ENCODE results near the gene SPIC. TPM values are rescaled to one million over a fixed set of nuclear protein-coding genes. Genes with fewer than 3 reads are reported as not detected.

SPIC gene
- total RNA-seq = not detected in 2 replicates

- DNase-seq (ENCODE audit: low read depth) = no peak
- no peak for TF ChIP-seq CTCF (IDR thresholded peaks at IDR 0.05; ENCODE audit: insufficient read depth, low read length, severe bottlenecking)
- FAIRE-seq = no peak
These were observed at the start of gene SPIC for GRCh38 chr12:101474711-101475386. Gene SPIC (plus strand): TSS chr12:101475336. CDS start chr12:101476905, 1,569 bp downstream.

GRCh38 chr12:101430456-101430855, 44.7 kb upstream of the SPIC start:
- H3K27me3 ChIP-seq (ENCODE audit: control insufficient read depth, insufficient read depth, low read length) = no peaks in the 10 kb centered on the region
- no peak for TF ChIP-seq CTCF (IDR thresholded peaks at IDR 0.05; ENCODE audit: insufficient read depth, low read length, severe bottlenecking)

More at GRCh38 chr12:101474711-101475386, at the start of gene SPIC:
- Histone ChIP-seq H3K36me3 (ENCODE audit: control insufficient read depth, insufficient read depth, low read length) (no peaks in the 10 kb centered on the region), H3K27me3 (ENCODE audit: control insufficient read depth, insufficient read depth, low read length) (no peaks in the 10 kb centered on the region), H3K4me3 (ENCODE audit: low read depth, low read length) (no peak within 1 kb of the TSS)

GRCh38 chr12:101436136-101436535, 39.0 kb upstream of the SPIC start:
- Histone ChIP-seq H3K4me3 (ENCODE audit: low read depth, low read length) (no peak overlapping the region), H3K36me3 (ENCODE audit: control insufficient read depth, insufficient read depth, low read length) (no peaks in the 10 kb centered on the region), H3K27me3 (ENCODE audit: control insufficient read depth, insufficient read depth, low read length) (no peaks in the 10 kb centered on the region)
- DNase-seq (ENCODE audit: low read depth) (no peak), FAIRE-seq (no peak)
- TF ChIP-seq CTCF (IDR thresholded peaks at IDR 0.05; ENCODE audit: insufficient read depth, low read length, severe bottlenecking) = no peak

More at GRCh38 chr12:101430456-101430855, 44.7 kb upstream of the SPIC start:
- DNase-seq (ENCODE audit: low read depth) (no peak), FAIRE-seq (no peak)
- Histone ChIP-seq H3K36me3 (ENCODE audit: control insufficient read depth, insufficient read depth, low read length) (no peaks in the 10 kb centered on the region), H3K4me3 (ENCODE audit: low read depth, low read length) (no peak overlapping the region)

GRCh38 chr12:101439236-101439635, 35.9 kb upstream of the SPIC start:
- DNase-seq (ENCODE audit: low read depth) (no peak), FAIRE-seq (no peak)
- no peaks in the 10 kb centered on the region for H3K27me3 ChIP-seq (ENCODE audit: control insufficient read depth, insufficient read depth, low read length)
- no peaks in the 10 kb centered on the region for H3K36me3 ChIP-seq (ENCODE audit: control insufficient read depth, insufficient read depth, low read length)
- TF ChIP-seq CTCF (IDR thresholded peaks at IDR 0.05; ENCODE audit: insufficient read depth, low read length, severe bottlenecking) = no peak
- no peak overlapping the region for H3K4me3 ChIP-seq (ENCODE audit: low read depth, low read length)

DNA sequence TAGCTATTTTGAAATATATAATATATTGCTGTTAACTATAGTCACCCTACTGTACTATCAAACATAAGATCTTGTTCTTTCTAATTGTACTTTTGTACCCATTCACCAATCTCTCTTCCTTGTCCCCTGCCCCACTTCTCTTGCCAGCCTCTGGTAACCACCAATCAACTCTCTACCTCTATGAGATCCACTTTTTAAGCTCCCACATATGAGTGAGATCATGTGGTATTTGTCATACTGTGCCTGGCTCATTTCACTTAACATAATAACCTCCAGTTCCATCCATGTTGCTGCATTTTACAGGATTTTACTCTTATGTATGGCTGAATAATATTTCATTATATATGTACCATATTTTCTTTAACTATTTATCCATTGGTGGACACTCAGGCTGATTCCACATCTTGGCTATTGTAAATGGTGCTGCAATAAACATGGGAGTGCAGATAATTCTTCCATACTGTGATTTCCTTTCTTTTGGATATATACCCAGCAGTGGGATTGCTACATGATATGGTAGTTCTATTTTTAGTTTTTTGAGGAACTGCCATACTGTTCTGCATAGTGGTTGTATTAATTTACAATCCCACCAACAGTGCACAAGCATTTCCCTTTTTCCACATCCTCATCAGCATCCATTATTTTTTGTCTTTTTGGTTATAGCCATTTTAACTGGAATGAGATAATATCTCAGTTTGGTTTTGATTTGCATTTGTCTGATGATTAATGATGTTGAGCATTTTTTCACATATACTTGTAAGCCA, 33.5 kb upstream of the SPIC start:
- DNase-seq (ENCODE audit: low read depth) (no peak), FAIRE-seq (no peak)
- Histone ChIP-seq H3K27me3 (ENCODE audit: control insufficient read depth, insufficient read depth, low read length) (no peaks in the 10 kb centered on the region), H3K36me3 (ENCODE audit: control insufficient read depth, insufficient read depth, low read length) (no peaks in the 10 kb centered on the region), H3K4me3 (ENCODE audit: low read depth, low read length) (no peak overlapping the region)
- TF ChIP-seq CTCF (IDR thresholded peaks at IDR 0.05; ENCODE audit: insufficient read depth, low read length, severe bottlenecking) = no peak
